Superior temporal gyrus (tissue), 1 donor: ENCODE measurements around the gene CCT7.

Experiments
- DNase-seq: peaks from one replicate; pipeline ENCODE4 v3.0.0-alpha.2; 2016; ENCODE audit errors: extremely low spot score

Gene CCT7

GRCh38 chr2:73225513-73226360 lies 8.4 kb upstream of the CCT7 start:
- DNase-seq, result no peak

GRCh38 chr2:73227086-73227485 lies 7.0 kb upstream of the CCT7 start:
- no peak for DNase-seq

- no peak for DNase-seq
These were observed 5.5 kb upstream of the CCT7 start for GRCh38 chr2:73228631-73229030.

GRCh38 chr2:73232403-73233153 lies 1.5 kb upstream of the CCT7 start:
- DNase-seq, result no peak

- DNase-seq, result peak; percentile 100
These were observed 765 bp upstream of the CCT7 start, which contains the start of gene PRADC1 for GRCh38 chr2:73233154-73233931. Gene PRADC1, minus strand, starts transcription at chr2:73233239. Its CDS starts 79 bp downstream, at chr2:73233160.

GRCh38 chr2:73235315-73236028 lies 1.4 kb downstream of the CCT7 start:
- no peak for DNase-seq

- no peak for DNase-seq
These were observed 3.1 kb downstream of the CCT7 start for GRCh38 chr2:73237168-73237567.

- no peak for DNase-seq
These were observed 4.0 kb downstream of the CCT7 start for GRCh38 chr2:73238149-73238548.

- DNase-seq, result peak; percentile 37
These were observed 4.9 kb downstream of the CCT7 start for GRCh38 chr2:73238976-73239375.

GRCh38 chr2:73239776-73240175 lies 5.7 kb downstream of the CCT7 start:
- no peak for DNase-seq

- DNase-seq, result no peak
These were observed 9.9 kb downstream of the CCT7 start for GRCh38 chr2:73243884-73244570.

GRCh38 chr2:73244580-73244979 lies 10.5 kb downstream of the CCT7 start:
- no peak for DNase-seq

GRCh38 chr2:73246850-73247249 lies 12.7 kb downstream of the CCT7 start:
- no peak for DNase-seq

- no peak for DNase-seq
These were observed 15.5 kb downstream of the CCT7 start for GRCh38 chr2:73249636-73250035.

- no peak for DNase-seq
These were observed 17.1 kb downstream of the CCT7 start for GRCh38 chr2:73250872-73251846.

- no peak for DNase-seq
These were observed 18.3 kb downstream of the CCT7 start for GRCh38 chr2:73252238-73253027.

- DNase-seq, result no peak
These were observed 19.3 kb downstream of the CCT7 start for GRCh38 chr2:73253400-73253799.

- DNase-seq, result no peak
These were observed 19.8 kb downstream of the CCT7 start for GRCh38 chr2:73253901-73254300.
